Effector memory CD4-positive, alpha-beta T cell (primary cell): ENCODE results near the gene CENPP.

Experiments used
- DNase-seq, 3 donors: peaks; one replicate each; pipeline ENCODE4 v3.0.0-alpha.2; 2020
- H3K27ac ChIP-seq: 2 replicates; pipeline ENCODE4 v1.7.0; 2013; ENCODE audit warnings: mild to moderate bottlenecking, low read length, moderate library complexity; ENCODE audit not compliant: insufficient read depth, poor library complexity, severe bottlenecking
- H3K27me3 ChIP-seq: replicated peaks from 2 replicates; pipeline ENCODE4 v1.7.0; 2013; ENCODE audit warnings: mild to moderate bottlenecking, low read length; ENCODE audit not compliant: insufficient read depth, control insufficient read depth, poor library complexity, severe bottlenecking
- H3K36me3 ChIP-seq: 2 replicates; pipeline ENCODE4 v1.7.0; 2013; ENCODE audit warnings: mild to moderate bottlenecking, low read length, moderate library complexity; ENCODE audit not compliant: control insufficient read depth, insufficient read depth
- H3K4me1 ChIP-seq: 2 replicates; pipeline ENCODE4 v1.7.0; 2013; ENCODE audit warnings: low read length, mild to moderate bottlenecking; ENCODE audit not compliant: control insufficient read depth, insufficient read depth, poor library complexity, severe bottlenecking
- H3K4me3 ChIP-seq: 2 replicates; pipeline ENCODE4 v1.7.0; 2013; ENCODE audit warnings: low read length, low read depth, mild to moderate bottlenecking; ENCODE audit not compliant: insufficient read depth, poor library complexity, severe bottlenecking
- H3K9me3 ChIP-seq: 2 replicates; pipeline ENCODE4 v1.7.0; 2013; ENCODE audit warnings: mild to moderate bottlenecking, low read length, moderate library complexity; ENCODE audit not compliant: control insufficient read depth

Gene CENPP

DNA sequence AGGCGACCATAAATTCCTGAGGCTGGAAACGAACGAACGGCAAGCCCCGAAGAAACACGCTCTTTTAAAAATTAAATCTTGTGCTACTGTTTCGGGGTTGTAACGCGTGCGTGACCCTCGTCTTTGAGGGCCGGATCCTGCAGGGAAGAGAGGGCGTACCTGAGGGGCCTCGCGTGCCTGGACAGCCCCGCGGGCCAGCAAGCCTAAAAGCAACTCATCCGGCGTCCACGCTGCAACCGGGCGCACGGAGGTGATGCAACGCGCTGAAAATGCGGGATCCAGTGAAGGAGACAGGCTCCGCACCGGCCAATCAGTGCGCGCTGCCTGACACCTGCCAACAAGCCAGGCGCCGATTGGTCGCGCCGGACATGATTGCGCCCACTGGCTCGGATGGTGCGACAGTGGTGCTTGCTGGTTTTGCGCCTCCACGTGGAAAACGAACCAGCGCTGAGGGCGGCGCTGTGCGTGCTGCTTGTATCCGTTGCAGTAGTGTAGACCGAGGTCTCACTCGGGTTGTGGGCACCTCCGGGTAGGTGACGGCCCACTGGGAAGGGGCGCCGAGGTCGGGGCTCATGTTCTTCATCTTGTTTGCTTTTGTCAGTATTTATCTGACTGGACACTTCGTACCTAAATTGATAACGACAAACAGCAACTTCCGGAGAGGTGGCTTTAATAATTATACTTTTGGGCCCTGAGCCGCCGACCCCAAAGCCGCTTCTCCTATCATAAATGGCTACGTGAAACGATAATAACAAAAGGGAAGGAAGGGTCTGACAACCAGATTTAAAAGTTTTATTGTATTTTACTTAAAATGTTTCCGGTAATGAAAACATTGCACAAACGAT lies 32.1 kb upstream of the CENPP start, which contains the start of gene IARS1:
TSS of gene IARS1 (minus strand) at position 246 of the 845 bp plus-strand sequence. CDS start 4,278 bp downstream, outside the sequence.
- Histone ChIP-seq H3K27me3 (no peaks in the 10 kb centered on the region), H3K9me3 (no peaks in the 10 kb centered on the region), H3K4me3 (peak within 1 kb of the TSS; percentile 93), H3K36me3 (peaks cover 5% of the 10 kb centered on the region), H3K4me1 (peaks cover 27% of the 10 kb centered on the region), H3K27ac (peak within 1 kb of the TSS; percentile 72)
- peak; percentile 99 to 100 (median 99) for DNase-seq

DNA sequence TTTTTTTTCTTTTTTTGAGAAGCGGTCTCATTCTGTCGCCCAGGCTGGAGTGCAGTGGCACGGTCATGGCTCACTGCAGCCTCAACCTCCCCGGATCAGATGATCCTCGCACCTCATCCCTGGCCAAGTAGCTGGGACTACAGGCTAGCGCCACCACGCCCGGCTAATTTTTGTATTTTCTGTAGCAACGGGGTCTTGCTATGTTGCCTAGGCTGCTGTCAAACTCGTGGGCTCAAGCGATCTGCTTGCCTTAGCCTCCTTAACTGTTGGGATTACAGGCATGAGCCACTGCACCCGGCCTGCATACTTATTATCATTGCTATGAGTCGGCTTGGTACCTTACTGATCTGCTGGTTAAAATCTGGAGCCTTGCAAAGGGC lies 31.5 kb upstream of the CENPP start:
- Histone ChIP-seq H3K27me3 (no peaks in the 10 kb centered on the region), H3K4me3 (peak overlapping the region; percentile 93), H3K4me1 (peaks cover 27% of the 10 kb centered on the region), H3K27ac (peak overlapping the region; percentile 66), H3K36me3 (peaks cover 7% of the 10 kb centered on the region), H3K9me3 (no peaks in the 10 kb centered on the region)
- no peak for DNase-seq

DNA sequence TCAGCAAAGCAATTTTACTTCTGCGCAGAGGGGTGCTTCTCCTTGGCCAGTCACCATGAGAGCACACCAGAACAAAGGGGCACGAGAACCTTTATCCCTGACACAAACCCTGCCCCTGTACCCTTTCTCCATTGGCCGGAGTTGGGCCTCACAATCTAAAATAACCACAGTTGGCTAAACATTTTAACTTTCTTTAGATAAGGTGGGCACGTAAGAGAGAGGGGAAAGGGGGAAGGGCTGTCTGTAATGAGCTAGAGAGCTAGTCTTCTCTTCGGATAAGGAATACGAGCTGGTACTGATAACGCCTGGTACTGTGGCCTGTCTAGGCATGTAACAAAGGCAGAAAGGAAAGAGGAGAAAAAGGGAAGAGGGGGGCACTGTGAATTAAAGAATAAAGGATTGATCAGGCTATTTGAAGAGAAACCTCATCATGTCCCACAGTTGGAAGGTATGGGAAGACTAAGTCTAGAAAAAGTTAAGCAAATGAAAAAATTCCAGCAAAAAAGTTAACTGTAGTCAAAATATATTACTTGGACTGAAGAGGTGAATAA lies 30.4 kb upstream of the CENPP start:
- no peaks in the 10 kb centered on the region for H3K27me3 ChIP-seq
- no peak overlapping the region for H3K27ac ChIP-seq
- no peak for DNase-seq
- H3K4me1 ChIP-seq, result peaks cover 27% of the 10 kb centered on the region
- no peak overlapping the region for H3K4me3 ChIP-seq
- peaks cover 17% of the 10 kb centered on the region for H3K36me3 ChIP-seq
- H3K9me3 ChIP-seq, result no peaks in the 10 kb centered on the region

DNA sequence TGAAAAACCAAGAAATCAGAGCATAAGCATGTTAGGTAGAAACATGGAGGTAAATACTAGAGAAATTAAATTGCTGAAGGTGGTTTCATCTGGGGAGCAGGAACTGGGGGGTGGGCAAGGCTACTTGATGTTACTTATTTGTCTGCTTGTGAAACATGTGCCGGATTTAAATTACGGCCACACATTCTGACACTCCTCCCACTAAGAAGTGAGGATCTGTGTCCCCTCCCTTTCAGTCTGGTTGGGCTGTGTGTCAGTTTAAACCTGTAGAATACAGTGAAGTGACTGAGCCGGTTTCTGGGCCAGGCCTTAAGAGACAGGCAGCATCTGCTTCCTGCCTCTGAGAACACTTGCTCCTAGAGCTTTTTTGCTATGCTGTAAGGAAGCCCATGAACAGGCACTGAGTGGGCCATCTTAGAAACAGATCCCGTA lies 29.9 kb upstream of the CENPP start:
- peaks cover 27% of the 10 kb centered on the region for H3K4me1 ChIP-seq
- no peak overlapping the region for H3K27ac ChIP-seq
- no peaks in the 10 kb centered on the region for H3K27me3 ChIP-seq
- no peaks in the 10 kb centered on the region for H3K9me3 ChIP-seq
- no peak for DNase-seq
- H3K4me3 ChIP-seq, result no peak overlapping the region
- H3K36me3 ChIP-seq, result peaks cover 22% of the 10 kb centered on the region

DNA sequence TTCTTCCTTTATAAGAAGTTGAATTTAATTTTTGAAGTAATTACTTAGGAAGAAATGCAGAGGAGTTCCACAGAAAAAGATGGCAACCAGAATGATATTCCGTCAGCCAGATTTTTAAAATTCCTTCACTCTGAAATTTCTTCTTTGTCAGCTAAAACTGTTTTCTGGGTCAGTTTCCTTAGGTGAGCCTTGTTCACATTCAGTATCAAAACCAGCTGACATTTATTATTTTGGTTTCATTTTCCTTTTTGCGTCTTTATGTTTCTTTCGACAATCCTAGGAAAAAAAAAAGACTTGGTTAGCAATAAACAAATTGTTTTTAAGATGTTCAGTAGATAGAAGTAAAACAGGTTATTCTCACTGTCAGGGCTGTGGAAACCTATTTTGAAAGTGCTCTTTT lies 28.1 kb upstream of the CENPP start:
- H3K36me3 ChIP-seq, result peaks cover 36% of the 10 kb centered on the region
- peak overlapping the region; percentile 29 for H3K4me3 ChIP-seq
- H3K4me1 ChIP-seq, result peaks cover 22% of the 10 kb centered on the region
- no peaks in the 10 kb centered on the region for H3K9me3 ChIP-seq
- peak overlapping the region; percentile 70 for H3K27ac ChIP-seq
- no peaks in the 10 kb centered on the region for H3K27me3 ChIP-seq
- DNase-seq, result no peak

DNA sequence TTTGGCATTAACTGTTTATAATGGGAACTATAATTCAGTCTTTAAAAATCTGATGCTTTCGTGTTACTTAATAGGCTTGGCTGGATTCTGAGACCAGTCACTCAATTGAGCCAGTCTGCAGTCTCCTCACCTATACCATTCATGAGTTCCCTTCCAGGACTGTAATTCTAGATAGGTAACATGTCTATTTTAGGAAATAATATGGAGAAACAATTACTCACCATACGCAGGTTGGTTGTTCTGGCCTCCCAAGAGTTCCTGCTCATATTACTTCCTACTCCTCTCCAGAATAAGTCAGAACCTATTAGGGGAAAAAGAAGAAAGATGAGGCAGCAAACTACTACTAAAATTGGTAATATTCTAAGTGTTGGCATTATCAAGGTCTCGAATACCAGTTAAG lies 27.7 kb upstream of the CENPP start:
- no peaks in the 10 kb centered on the region for H3K9me3 ChIP-seq
- peaks cover 39% of the 10 kb centered on the region for H3K36me3 ChIP-seq
- peak overlapping the region; percentile 29 for H3K4me3 ChIP-seq
- no peak for DNase-seq
- H3K4me1 ChIP-seq, result peaks cover 17% of the 10 kb centered on the region
- H3K27me3 ChIP-seq, result no peaks in the 10 kb centered on the region
- H3K27ac ChIP-seq, result peak overlapping the region; percentile 70

DNA sequence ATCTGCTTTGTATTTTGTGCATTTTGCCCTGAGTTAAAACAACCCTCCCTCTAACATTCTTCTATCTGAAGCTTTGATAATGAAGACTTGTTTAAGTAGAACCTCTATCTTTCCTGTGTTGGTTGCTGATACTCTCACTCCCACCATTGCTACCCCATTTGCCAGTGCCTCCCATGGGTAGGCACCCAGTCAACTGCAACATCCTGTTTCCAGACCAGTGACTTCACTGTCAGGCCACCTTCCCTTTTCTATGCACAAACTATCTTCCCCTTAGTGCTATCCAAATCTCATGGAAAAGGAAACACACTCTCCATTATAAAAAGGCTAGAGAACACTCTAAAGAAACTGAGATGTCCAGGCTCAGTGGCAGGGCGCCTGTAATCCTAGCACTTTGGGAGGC lies 26.6 kb upstream of the CENPP start:
- H3K9me3 ChIP-seq, result no peaks in the 10 kb centered on the region
- H3K4me1 ChIP-seq, result peaks cover 16% of the 10 kb centered on the region
- DNase-seq, result no peak
- H3K4me3 ChIP-seq, result no peak overlapping the region
- no peaks in the 10 kb centered on the region for H3K27me3 ChIP-seq
- peaks cover 48% of the 10 kb centered on the region for H3K36me3 ChIP-seq
- H3K27ac ChIP-seq, result no peak overlapping the region

DNA sequence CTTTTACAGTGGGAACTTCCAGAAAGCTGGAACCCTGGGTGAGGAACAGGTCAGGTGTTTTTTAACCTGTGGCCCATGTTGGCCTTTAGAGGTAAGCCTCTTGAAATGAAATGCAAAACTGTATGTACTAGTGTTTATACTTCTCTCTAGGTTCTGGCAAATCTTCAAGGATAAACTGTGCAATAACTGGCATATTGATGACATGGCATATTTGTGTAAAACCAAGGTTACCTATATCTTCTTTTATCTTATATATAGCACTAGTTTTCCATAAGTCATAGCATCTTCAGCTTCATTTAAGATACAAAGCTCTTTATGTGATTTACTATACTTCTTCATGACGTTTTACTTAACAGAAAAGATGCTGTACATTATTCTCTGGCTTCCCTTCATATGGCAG lies 24.8 kb upstream of the CENPP start:
- no peak for DNase-seq
- Histone ChIP-seq H3K4me3 (no peak overlapping the region), H3K27ac (no peak overlapping the region), H3K9me3 (no peaks in the 10 kb centered on the region), H3K27me3 (no peaks in the 10 kb centered on the region), H3K36me3 (peaks cover 65% of the 10 kb centered on the region), H3K4me1 (peaks cover 7% of the 10 kb centered on the region)

DNA sequence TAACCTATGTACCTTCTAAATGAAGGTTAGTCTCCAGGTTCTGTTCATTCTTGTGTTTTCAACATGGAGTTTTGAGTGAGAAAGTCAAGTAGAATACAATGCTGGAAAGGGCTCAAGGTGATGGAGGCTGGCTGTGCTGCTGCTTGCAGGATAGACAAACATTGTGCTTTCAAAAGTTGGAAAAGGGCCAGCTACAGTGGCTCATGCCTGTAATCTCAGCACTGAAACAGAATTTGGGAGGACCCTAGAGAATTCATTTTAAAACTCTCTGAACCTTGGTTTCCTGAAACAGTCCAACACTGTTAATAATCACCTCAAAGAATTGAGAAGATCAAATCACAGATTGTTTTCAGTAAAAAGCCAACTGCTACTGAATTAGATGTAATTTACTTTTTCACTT lies 16.9 kb upstream of the CENPP start:
- peaks cover 70% of the 10 kb centered on the region for H3K36me3 ChIP-seq
- no peaks in the 10 kb centered on the region for H3K9me3 ChIP-seq
- no peak overlapping the region for H3K4me3 ChIP-seq
- H3K4me1 ChIP-seq, result no peaks in the 10 kb centered on the region
- DNase-seq, result no peak
- no peaks in the 10 kb centered on the region for H3K27me3 ChIP-seq
- no peak overlapping the region for H3K27ac ChIP-seq

DNA sequence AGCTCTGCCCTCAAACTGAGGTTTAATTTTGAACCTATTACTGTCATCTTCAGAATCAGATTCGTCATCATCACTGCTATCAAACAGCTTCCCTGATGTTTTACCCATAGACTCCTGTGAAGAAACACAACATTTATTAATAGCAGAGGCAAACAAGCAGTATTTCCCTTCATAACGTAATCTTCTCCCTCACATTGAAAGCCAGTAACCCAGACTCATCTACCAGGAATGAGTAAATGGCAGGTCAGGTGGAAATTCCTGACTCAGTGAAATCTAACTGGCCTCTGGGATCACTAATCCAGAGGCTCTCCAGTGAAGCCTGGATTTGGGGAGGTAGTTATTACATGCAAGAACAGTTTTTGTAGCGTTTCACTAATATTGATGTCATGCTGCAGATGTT lies 15.2 kb upstream of the CENPP start:
- H3K4me1 ChIP-seq, result no peaks in the 10 kb centered on the region
- H3K36me3 ChIP-seq, result peaks cover 62% of the 10 kb centered on the region
- H3K27me3 ChIP-seq, result no peaks in the 10 kb centered on the region
- DNase-seq, result no peak
- no peak overlapping the region for H3K27ac ChIP-seq
- H3K4me3 ChIP-seq, result no peak overlapping the region
- no peaks in the 10 kb centered on the region for H3K9me3 ChIP-seq
